Astrocyte of the cerebellum (primary cell): ENCODE measurements around the gene HECW1.

Experiments used
- DNase-seq: peaks from one replicate; pipeline ENCODE4 v3.0.0-alpha.2; 2011; ENCODE audit warnings: low read depth
- H3K4me3 ChIP-seq: 2 replicates; pipeline ENCODE4 v1.5.1; 2011; ENCODE audit warnings: mild to moderate bottlenecking, low read depth, low read length, moderate library complexity
- in situ Hi-C: cut with HindIII; loops from 2 replicates; pipeline ENCODE4 v1.10.0; 2017; ENCODE audit warnings: low sequenced_read_pairs
- TF ChIP-seq, protein P1 (sequence below): IDR thresholded peaks from 2 replicates; pipeline ENCODE4 v1.5.1; 2012; ENCODE audit warnings: low read length, low read depth, moderate library complexity, mild to moderate bottlenecking; ENCODE audit errors: missing control alignments

HECW1 gene

DNA sequence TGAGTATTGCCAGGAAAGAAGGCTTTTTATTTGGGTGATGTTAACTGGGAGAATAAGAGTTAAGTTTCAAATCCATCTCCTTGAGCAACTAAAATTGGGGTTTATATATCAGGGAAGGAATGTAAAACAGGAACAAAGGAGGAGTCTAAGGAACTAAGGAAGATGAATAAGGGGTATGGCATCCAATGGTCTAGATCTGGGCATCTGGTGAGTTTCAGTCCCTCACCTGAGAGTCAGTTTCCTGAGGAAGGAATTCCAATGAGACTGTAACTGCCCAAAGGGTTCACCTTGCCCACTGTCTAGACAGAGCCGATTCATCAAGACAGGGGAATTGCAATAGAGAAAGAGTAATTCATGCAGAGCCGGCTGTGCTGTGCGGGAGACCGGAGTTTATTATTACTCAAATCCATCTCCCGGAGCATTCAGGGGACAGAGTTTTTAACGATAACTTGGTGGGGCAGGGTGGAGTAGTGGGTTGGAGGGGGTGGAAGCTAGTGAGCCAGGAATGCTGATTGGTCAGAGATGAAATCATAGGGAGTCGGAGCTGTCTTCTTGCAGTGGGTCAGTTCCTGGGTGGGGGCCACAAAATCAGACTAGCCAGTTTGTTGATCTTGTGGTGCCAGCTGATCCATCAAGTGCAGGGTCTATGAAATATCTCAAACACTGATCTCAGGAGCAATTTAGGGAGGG lies 282.1 kb downstream of the HECW1 start:
- TF ChIP-seq, protein P1, sequence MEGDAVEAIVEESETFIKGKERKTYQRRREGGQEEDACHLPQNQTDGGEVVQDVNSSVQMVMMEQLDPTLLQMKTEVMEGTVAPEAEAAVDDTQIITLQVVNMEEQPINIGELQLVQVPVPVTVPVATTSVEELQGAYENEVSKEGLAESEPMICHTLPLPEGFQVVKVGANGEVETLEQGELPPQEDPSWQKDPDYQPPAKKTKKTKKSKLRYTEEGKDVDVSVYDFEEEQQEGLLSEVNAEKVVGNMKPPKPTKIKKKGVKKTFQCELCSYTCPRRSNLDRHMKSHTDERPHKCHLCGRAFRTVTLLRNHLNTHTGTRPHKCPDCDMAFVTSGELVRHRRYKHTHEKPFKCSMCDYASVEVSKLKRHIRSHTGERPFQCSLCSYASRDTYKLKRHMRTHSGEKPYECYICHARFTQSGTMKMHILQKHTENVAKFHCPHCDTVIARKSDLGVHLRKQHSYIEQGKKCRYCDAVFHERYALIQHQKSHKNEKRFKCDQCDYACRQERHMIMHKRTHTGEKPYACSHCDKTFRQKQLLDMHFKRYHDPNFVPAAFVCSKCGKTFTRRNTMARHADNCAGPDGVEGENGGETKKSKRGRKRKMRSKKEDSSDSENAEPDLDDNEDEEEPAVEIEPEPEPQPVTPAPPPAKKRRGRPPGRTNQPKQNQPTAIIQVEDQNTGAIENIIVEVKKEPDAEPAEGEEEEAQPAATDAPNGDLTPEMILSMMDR = no peak
- H3K4me3 ChIP-seq = no peak overlapping the region
- DNase-seq = no peak
- in situ Hi-C loops = no loop called here

DNA sequence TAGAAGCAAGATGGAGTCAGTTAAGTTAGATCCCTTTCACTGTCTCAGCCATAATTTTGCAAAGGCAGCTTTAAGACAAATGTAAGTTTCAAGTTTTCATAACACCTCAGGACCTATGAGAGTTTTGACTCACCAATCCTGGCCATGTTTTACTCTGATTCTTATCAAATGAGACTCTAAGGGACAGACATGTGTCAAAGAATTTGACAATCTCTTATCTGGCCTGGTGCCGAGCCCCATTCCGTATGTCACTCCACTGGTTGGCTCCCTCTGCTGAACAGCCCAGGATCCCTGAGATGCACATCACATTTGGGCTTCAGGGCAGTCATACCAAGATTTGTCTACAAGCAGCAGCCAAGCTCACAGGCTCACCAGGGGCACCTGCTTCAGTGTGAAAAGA lies 282.9 kb downstream of the HECW1 start:
- no peak for DNase-seq
- TF ChIP-seq, protein P1 = no peak
- H3K4me3 ChIP-seq = no peak overlapping the region
- in situ Hi-C loops = no loop called here

DNA sequence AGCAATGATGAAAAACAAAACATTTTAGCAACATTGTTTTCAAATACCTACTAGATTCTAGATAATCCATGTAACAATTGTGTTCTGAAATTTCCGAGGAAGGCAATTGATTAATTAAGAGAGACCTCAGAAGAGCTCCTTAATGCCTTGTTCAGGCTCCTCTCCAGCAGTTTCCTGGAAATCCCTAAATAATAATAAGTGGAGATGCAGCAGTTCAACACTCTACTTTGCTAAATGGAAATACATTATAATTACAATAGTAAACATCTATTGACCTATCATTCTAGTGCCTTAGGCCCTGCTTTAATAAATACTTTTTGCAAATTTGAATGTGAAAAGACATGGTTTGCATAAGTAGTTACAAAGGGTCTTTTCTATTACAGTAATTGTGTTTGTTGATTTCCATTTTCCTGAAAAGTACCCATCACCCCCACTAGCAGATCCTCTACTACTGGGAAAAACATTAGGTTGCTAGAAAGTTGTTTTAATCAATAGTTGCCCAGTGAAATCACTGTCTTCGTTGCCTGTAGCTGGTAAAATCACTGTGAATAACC lies 283.8 kb downstream of the HECW1 start:
- no peak for DNase-seq
- in situ Hi-C loops = no loop called here
- TF ChIP-seq, protein P1 = no peak
- no peak overlapping the region for H3K4me3 ChIP-seq

DNA sequence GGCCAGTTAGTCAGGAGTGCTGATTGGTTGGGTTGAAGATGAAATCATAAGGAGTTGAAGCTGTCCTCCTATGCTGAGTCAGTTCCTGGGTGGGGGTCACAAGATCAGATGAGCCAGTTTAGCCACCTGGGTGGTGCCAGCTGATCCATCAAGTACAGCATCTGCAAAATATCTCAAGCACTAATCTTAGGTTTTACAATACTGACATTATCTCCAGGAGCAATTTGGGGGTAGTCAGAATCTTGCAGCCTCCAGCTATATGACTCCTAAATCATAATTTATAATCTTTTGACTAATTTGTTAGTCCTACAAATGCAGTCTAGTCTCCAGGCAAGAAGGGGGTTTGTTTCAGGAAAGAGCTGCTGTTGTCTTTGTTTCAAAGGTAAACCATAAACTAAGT lies 286.4 kb downstream of the HECW1 start:
- in situ Hi-C loops = no loop called here

DNA sequence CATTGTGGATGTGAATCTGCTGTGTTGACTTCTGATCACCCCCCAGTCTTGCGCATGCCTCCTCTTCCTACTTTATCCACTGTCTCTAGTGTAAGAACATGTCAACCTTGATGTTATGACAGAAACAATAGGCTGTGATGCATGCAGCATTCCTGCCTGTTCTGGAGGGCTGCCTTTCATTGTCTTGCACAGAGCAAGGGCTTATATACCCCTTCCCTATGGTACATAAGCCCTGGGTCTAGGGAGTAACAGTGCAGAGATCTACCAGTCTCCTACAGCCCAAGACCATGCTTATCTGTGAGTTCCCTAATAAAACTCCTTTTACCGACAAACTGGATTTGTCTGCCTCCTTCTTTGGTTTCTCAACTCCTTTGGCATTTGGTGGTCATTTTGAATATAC lies 293.5 kb downstream of the HECW1 start:
- H3K4me3 ChIP-seq = no peak overlapping the region
- in situ Hi-C loops = no loop called here
- DNase-seq = no peak
- TF ChIP-seq, protein P1 = no peak

More for the DNA sequence above, 286.4 kb downstream of the HECW1 start:
- H3K4me3 ChIP-seq = no peak overlapping the region
- TF ChIP-seq, protein P1 = no peak
- DNase-seq = no peak

DNA sequence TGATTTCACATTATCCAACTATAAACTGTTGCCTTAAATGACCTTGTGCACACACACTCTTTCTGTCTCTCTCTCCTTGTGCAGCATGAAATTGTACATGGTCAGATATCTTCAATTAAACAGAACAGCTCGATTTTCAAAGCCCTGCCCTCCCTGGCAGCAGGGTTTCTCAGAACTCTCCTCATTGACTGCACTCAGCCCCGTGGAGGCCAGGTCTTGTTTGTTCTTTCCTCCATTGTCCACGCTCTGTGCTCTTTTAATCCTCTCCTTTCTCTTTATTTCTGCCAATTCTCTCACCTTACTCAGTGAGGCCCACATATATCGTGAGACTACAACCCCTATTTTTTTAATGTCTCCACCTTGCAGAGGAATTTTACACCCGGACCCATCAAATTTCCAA lies 294.5 kb downstream of the HECW1 start:
- in situ Hi-C loops = no loop called here
- no peak overlapping the region for H3K4me3 ChIP-seq

More for the DNA sequence above, 294.5 kb downstream of the HECW1 start:
- TF ChIP-seq, protein P1 = no peak
- no peak for DNase-seq
